Embryonic facial prominence (tissue), 1 donor: ENCODE measurements around the gene CSRNP3.

ENCODE experiments used
- DNase-seq: peaks from one replicate; pipeline ENCODE4 v3.0.0-alpha.2; 2016; ENCODE audit errors: extremely low spot score

Gene CSRNP3

GRCh38 chr2:165470361-165470760 lies 863 bp downstream of the CSRNP3 start:
- DNase-seq, result no peak

DNA sequence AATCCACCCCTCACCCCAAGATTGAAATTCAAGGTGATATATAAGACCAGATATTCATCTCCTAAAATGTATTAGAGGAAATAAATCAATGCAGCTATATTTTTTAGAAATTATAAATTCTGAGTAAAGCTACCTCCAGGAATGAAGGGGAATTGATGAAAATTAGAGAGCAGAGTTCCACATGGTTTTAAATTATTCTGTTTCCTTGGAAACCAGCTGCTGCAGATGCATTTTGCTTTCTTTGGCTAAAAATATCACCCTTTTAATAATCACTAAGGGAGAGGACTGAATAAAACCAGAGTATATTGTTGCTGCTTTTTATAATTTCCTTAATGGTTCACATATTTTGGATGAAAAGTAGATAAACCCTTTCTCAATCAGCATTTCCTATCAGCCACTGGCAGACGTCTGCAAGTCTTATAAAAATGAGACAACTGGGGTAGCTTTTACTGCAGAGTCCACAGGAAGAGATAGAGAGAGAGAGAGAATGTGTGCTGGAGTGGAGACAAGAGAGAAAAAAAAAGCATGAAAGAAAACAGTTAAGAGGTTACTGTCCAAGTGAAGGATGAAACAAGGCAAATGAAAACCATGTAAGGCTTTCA lies 2.0 kb downstream of the CSRNP3 start:
- DNase-seq, result peak; percentile 36

DNA sequence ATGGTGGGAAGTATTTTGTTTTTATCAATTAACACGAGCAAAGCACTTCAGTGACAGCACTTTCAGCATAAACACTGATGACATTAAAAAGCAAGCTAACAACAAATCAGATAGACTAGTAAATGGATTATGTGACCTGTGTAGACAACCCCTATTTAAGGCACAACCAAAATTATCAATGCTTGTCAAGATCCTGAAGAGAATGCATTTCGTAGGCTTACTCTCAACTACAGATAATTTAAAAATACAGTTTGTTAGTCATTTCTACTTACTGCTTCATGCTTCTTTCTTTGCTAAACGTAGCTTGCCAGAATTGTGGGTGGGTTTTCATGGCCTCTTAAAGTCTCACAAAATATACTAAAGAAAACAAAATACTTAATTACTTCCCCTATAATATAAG lies 3.4 kb downstream of the CSRNP3 start:
- DNase-seq, result no peak

- no peak for DNase-seq
Observed at GRCh38 chr2:165474619-165475276, 5.2 kb downstream of the CSRNP3 start.

- DNase-seq, result no peak
Observed at GRCh38 chr2:165475277-165476004, 5.9 kb downstream of the CSRNP3 start.

DNA sequence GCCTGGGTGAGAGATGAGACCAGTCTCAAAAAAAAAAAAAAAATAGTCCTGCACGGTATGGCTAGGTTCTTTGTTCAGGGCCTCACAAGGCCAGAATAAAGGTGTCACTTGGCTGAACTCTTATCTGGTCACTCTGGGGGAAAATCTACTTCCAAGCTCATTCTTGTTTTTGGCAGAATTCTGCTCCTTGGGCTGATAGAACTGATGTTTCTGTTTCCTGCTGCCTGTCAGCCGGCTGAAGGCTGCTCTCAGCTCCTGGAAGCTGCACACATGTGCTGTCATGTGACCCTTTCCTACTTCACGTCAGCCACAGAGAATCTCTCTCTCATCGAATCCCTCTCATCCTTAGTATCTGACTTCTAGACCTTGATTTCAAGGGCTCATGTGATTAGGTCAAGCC lies 10.4 kb downstream of the CSRNP3 start:
- no peak for DNase-seq

DNA sequence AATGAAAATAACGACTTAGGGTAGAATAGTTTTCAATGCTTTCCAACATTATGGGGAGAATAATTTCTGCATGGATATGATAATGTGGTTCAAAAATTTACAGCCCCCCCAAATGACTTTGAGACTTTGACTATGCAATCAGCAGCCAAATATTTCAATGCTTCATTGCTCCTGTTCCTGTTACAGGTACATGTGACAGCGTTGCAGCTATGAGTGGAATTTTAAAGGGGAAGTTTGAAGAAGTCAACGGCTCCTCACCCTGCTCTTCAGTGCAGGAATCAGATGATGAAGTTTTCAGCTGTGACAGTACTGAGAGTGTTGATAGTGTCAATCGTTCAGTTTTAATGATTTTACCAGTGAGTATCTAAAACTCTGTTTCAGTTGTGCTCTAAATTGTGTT lies 25.1 kb downstream of the CSRNP3 start:
- DNase-seq, result no peak

- no peak for DNase-seq
Observed at GRCh38 chr2:165497659-165498317, 28.3 kb downstream of the CSRNP3 start.

DNA sequence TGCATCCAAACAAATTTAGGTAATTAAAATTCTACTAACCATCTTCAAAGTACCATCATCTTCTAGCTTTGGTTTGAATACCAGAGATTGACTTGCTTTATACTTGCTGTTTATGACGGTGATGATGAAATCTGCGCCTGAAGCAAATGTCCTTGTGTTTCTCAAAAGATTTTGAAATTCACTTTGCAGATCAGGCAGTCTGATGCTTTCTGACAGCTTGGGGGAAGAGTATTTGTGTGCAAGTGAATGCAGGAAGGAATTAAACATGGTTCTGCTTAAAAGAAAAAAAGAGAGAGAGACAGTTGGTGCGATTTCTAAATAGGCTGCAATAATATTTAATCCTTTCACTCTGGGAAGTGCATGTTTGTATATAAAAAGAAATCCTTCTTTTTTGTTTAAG lies 29.6 kb downstream of the CSRNP3 start:
- DNase-seq, result no peak

GRCh38 chr2:165500001-165500400 lies 30.5 kb downstream of the CSRNP3 start:
- no peak for DNase-seq

DNA sequence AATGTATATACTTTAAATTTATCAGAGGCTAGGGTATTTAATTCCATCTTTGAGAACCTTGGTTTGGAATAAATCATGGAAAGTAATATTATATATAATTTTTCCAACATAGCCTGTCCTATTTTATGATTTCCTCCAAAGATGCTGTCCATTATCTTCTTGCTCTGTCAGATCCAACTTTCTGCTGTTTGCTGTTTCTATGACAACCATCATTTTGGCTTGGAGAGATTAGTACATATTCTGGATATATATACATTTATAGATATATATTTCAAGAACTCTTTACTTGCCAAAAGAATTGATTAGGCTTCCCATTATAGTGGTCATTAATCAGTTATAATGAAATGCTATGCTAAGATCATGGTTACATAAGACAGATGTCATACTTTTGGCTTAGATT lies 31.3 kb downstream of the CSRNP3 start:
- DNase-seq, result no peak

DNA sequence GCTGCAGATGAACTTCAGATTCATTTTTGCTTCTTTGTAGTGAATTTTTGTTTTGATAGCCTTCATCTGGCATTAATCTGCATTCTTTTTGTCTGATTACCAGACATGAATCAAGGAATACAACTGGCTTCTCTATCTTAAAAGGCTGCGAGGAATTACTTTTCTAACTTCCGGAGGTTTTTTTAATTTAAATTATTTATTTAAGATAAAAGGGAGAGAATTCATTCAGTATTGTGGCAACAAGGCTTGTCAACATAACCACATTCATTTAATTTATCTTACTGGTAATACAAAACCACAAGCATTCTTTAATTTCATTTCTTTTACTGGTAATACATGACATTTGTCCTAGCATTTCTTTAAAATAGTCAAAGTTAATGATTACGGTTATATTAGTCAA lies 36.0 kb downstream of the CSRNP3 start:
- DNase-seq, result no peak

DNA sequence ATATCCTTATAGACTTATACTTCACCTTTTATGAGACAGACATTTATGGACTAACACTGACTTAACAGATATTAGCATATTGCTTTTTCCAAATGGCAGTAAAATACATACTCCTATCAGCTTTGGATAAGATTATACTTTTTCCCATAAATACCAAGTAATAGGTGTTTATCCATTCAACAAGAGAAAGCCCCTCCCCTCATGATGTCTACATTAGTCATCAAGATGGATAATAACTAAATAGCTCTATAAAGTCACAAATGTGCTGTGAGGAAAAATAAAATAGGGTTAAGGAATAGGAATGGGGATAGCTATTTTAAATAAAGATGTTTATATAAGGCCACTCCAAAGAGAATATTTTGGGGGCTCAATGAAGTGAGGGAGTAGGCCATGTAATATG lies 39.4 kb downstream of the CSRNP3 start:
- DNase-seq, result no peak

GRCh38 chr2:165513479-165513878 lies 44.0 kb downstream of the CSRNP3 start:
- no peak for DNase-seq

- DNase-seq, result no peak
Observed at GRCh38 chr2:165518611-165519010, 49.1 kb downstream of the CSRNP3 start.

- no peak for DNase-seq
Observed at GRCh38 chr2:165522719-165523118, 53.2 kb downstream of the CSRNP3 start.

DNA sequence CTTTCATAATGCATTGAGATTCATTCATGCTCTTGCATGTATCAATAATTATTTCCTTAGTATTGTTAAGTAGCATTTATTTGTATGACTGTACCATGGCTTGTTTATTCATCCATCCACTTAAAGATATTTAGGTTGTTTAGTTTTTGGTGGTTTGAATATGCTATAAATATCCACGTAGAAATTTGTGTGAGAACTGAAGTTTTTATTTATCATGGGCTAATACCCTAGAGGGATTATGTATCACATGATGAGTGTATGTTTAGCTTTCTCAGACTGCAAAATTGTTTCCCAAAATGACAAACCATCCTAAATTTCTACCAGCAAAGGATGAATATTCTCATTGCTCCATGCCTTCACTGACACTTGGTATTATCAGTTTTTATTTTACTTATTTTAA lies 55.2 kb downstream of the CSRNP3 start:
- no peak for DNase-seq

DNA sequence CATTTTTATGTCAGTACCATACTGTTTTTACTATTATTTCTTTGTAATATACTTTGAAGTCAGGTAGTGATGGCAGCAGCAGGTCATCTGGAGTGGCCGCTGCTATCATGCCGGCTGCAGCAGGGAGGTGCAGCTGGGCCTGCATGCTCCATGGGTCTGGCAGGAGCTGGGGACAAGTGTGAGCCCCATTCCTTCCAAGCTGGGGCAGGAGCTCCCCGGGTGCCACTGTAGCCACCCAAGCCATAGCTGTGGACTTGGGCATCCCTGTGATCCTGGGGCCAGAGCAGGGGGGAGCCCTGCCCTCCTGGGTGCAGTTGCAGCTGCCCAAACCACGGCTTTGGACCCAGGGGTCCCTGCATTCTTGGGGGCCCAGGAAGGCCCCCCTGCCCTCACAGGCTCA lies 59.2 kb downstream of the CSRNP3 start:
- DNase-seq, result no peak

GRCh38 chr2:165529130-165529529 lies 59.6 kb downstream of the CSRNP3 start:
- DNase-seq, result no peak

- DNase-seq, result no peak
Observed at GRCh38 chr2:165533331-165533730, 63.8 kb downstream of the CSRNP3 start.

GRCh38 chr2:165535471-165535870 lies 66.0 kb downstream of the CSRNP3 start:
- no peak for DNase-seq

DNA sequence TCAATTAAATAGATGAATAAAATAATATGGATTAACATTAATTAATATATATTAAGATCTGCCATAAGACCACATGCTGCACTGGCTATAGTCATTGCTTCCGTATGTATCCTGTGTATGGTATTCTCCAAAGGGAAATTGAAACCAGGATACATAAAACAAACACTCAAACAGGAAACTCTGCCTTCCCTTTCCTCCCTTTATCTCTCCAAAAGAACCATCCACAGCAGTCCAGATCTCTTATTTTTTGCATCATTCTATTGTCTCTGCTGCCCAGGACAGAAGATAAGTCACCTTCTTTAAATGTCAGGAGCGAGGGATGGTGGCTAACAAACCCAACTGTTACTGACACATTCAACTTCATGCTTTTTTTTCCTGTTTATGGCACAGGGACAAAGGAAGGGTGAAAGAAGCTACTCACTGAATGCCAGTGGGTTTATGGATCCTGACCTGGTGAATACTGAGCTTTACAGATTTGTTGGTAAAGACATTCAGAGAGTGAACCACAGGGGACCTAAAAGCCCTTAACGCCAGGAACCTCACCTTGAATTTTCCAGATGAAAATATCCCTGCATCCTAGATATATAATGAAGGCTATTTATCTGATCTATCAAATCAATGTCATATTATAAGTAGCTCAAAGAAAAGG lies 67.5 kb downstream of the CSRNP3 start:
- DNase-seq, result no peak
